Neural progenitor cell (in vitro differentiated cells): ENCODE results near the gene NLGN3.

Experiments used
- CTCF ChIP-seq: fragments of 200-600 bp; sonication (generic); IDR thresholded peaks from 2 replicates; pipeline ENCODE4 v1.5.1; 2017; ENCODE audit warnings: antibody characterized with exemption, mild to moderate bottlenecking
- EZH2phosphoT487 ChIP-seq: fragments of 200-600 bp; sonication (generic); IDR thresholded peaks from 2 replicates; pipeline ENCODE4 v1.6.1; 2017; ENCODE audit warnings: antibody characterized with exemption

- TF ChIP-seq CTCF (no peak), EZH2phosphoT487 (no peak)
Observed at GRCh38 chrX:71215338-71215912, 70.8 kb downstream of the NLGN3 start.
